ENCODE results near the gene SDK1.

SDK1 gene

GRCh38 chr7:4191525-4191924 lies 890.5 kb downstream of the SDK1 start:
- DNase-seq = no peak

- DNase-seq = no peak
These were observed 894.6 kb downstream of the SDK1 start for GRCh38 chr7:4195660-4196059.

DNA sequence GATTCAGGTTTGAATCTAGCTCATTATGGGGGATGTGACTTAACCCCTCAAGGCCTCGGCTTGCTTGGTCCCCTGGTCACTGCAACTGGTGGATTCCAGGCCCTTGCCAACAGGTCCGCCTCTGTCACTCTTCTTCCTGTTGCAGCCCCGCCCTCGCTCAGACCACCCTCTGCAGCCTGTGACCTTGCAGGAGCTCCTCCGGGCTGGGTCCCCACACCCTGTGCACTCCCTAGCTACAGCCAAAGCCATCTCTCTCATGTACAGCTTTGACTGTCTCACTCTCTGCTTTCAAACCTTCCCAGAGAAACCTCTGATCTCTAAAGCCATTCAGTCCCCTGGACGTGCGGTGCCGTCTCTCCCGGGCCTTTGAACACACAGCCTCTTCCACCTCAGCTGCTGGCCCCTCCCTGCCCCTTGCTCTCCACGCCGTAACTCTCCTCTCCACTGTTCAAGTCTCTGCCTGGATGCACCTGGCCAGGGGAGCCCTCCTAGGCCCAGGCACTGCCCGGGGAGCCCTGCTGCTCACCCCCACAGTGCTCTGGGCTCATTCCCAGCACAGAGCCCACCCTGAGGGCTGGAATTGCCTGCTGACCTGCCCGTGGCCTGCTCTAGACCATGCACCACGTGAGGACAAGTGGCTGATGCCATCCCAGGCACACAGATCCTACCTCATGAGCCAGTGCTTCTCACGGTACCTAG lies 895.2 kb downstream of the SDK1 start:
- DNase-seq = no peak

DNA sequence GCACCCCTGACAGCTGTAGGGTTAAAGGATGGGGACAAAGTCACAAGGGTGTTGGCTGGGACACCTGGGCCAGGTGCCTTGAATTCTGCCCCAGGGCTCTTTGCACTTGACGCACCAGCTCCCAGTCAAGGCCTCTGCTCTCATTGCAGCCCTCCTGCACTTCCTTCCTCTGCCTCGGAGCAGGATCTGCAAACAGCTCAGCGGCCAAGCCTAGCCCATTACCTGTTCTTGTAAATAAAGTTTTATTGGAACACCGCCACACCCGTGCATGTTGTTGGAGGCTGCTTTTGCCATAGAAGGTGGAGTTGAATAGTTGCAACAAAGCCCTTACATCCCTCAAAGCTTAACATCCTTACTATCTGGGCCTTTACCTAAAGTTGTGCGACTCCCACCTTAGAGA lies 897.2 kb downstream of the SDK1 start:
- DNase-seq = no peak

- no peak for DNase-seq
These were observed 899.6 kb downstream of the SDK1 start for GRCh38 chr7:4200546-4201094.

GRCh38 chr7:4201566-4201965 lies 900.5 kb downstream of the SDK1 start:
- no peak for DNase-seq

GRCh38 chr7:4202154-4202736 lies 901.2 kb downstream of the SDK1 start:
- DNase-seq = no peak

DNA sequence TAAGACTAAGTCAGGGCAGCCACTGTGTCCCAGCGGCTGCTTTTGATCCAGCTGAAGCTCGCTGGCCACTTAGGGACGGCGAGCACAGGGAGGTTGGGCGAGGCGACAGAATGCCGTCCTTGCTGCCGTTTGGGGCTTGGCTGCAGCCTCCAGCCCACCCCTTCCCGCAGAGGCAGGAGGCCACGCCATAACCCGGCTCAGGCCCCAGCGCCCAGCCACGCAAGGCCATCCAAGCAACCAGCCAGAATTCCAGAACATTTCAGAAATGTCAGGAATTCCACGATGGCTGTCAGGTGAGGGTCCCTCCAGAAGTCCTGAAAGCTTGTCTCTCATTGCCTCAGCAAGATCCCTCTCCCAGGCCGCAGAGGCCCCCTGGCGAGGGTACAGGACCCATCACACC lies 901.9 kb downstream of the SDK1 start:
- DNase-seq = no peak

DNA sequence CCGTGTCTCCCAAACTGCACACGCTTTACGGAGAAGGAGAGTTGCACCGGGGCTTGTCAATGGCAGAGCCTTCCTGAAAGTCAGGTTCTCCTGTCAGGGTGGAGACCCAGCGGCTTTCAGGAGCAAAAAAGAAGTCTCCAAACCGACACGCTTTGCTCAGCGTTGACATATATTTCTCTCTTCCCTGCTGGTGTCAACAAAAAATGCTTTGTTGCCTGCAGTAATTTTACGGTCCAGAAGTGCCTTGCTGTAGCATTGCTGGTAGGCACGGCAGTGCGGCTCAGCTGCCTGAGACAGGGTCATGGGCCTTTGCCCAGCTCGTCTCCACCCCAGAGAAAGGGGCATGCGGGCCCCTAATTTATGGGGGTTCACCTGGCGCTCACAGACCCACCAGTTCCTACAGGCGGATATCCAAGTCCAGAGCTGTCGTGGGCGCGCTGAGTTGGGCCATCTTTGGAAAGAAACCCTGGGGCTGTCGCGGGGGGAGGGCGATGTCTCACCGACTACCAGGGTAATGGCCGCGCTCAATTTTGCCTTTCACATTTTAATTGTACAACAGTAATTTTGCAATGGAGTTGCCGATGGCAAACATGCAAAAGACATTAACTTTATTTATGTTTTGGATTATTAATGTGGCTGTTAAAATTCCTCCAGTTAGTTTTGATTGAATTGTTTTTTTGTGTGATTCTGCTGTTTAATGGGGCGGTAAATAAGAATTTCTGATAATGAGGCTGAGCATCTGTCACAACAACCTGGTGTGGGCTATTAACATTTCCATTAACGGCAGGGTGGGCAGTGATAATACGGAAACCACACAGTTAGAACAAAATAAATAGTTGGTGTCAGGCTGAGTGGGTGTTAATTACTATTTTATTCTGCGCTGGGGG lies 902.8 kb downstream of the SDK1 start:
- no peak for DNase-seq

DNA sequence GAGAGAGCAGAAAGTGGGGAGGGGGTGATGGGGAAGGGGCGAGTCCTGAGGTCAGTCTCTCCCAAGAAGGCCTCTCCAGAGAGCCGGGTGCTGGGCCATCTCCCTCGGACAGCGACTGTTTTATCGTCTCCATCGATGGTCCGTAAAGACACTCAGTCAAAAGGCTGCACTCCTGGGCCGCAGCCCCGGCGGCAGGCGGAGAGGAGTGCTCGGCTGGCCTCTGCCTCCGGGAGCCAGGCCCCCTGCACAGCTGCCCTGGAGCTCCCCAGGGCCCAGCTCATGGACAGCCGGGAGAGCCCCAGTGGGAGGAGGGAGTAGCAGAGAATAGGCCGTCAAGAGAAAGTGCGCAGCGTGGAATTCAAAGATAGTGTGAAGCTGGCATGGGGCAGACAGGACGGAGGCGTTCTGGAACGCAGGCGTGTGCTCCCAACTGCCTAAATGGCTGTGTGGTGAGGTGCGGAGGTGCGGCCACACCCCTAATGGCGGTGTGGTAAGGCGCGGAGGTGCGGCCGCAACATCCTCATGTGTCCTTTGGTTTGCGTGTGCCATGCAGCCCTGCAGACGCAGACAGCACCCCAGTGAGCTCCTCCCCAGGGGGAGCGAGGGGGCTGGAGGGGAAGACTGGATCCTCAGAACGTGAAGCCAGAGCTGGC lies 903.6 kb downstream of the SDK1 start:
- no peak for DNase-seq

- no peak for DNase-seq
These were observed 904.8 kb downstream of the SDK1 start for GRCh38 chr7:4205828-4206227.

GRCh38 chr7:4207011-4207410 lies 906.0 kb downstream of the SDK1 start:
- no peak for DNase-seq

DNA sequence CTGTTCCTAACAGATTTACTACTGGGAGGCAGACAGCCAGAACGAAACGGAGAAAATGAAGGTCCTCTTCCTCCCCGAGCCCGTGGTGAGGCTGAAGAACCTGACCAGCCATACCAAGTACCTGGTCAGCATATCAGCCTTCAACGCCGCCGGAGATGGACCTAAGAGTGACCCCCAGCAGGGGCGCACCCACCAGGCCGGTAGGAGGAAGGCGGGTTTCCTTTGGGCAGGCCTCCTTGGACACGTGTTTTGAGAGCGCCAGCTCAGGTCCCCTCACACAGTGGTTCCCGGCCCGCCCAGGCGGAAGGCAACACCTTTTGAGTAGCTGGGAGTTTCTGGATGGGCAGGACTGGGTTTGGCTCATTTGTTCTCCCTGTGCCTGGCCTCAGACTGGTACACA lies 907.0 kb downstream of the SDK1 start:
- no peak for DNase-seq

GRCh38 chr7:4208586-4208985 lies 907.5 kb downstream of the SDK1 start:
- DNase-seq = no peak

DNA sequence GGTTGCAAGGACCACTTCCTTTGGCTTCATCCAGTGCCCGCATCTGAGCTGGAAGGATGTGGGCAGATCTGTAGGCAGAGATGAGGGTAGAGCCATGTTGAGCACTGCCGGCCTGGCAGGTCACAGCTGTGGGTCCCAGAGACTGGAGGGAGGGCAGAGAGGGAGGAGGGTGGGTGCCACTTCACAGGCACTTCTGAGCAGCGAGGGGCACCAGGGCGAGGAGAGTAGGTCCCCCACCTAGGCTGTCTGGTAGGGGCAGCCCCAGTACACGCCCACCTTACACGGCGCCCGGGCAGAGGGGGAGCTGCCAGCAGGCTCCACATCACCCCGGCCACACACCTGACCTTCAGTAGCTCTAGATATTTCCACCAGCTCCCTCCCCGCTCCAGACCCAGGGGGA lies 908.1 kb downstream of the SDK1 start:
- DNase-seq = no peak

DNA sequence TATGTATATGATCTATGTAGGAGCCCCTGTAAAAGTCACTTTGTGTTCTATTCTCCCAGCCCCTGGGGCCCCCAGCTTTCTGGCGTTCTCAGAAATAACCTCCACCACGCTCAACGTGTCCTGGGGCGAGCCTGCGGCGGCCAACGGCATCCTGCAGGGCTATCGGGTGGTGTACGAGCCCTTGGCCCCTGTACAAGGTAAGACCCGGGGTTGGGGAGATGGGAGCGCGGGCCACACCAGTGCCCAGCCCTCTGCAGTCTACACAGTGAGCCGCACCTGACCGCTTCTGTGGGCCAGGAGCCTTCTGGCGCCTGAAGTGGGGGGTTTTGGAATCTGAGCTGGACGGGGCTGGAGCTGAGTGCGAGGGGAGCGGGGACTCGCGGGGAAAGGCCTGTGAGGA lies 908.9 kb downstream of the SDK1 start:
- DNase-seq = no peak

DNA sequence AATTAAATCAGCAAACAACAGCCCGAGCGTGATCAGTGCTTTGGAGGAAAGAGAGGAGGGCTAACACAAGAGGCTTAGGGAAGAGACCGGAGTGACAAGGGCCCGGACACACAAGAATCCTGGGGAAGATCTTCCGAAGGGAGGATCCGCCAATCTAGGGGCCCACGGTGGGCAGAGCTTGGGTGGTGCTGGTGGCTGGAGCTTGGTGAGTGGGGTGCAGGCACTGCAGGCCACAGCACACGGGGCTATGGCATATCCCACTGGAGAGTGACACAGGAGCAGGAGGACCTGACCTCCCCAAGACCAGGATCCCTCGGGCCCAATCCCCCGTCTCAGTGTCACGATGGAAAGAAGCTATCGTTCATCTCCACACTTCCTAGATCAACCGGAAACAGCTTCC lies 909.8 kb downstream of the SDK1 start:
- DNase-seq = no peak

- DNase-seq = no peak
These were observed 910.2 kb downstream of the SDK1 start for GRCh38 chr7:4211261-4211660.

DNA sequence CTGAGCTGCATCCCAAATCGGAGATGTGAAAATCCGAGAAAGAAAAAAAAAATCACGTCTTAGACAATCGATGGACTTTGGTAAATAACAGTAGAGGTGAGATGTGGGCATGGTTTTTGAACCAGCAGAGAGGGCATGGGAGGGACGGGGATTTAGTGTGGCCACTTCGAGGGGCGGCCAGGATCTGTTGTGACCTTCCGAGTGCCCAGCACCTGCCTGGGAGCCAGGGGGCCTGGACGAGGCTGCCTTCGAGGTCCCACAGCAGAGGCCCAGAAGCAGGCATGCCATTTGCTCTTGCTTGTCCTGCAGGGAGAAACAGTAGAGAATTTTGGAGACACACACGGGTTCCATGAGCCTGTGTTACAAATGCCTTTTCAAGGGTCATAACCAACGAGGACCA lies 911.3 kb downstream of the SDK1 start:
- DNase-seq = no peak

DNA sequence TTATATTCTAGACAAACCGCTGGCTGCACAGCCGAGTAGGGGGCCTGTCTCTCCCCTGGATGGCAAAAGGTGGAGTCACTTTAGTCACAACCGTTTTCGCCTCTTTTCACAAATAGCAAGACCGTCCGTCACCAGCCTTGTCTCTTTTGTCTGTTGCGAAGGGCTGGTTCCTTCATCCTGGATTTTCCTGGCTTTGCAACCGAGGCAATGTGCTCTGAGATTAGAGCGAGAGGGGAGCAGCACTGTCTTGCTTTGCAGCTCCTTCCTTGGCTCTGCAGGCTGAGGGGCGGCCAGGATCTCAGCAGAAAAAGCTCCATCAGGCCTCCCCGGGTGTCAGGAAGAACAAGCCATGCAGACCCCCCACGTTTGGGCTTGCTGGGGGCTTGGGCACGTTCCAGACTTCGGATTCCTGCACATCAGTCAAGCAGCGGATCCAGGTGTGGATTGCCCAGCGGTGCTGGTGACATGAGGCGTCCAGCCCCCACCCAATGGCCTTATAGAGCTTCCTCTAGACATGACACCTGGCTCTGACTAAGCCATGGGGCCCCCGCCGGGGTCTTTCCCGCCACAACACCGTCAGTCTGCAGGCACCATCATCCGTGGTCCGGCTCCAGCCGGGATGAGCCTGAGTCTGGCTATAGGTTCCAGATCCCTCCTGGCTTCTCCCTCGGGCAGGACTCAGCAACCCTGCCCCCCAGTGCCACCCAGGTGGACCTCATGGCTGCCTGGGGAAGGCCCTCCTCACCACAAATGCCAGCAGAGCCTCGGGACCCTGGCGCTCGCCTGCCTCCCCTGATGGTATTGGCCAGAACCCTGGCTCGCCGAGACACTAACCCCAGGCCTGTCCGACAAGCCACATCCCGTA lies 913.5 kb downstream of the SDK1 start:
- no peak for DNase-seq

DNA sequence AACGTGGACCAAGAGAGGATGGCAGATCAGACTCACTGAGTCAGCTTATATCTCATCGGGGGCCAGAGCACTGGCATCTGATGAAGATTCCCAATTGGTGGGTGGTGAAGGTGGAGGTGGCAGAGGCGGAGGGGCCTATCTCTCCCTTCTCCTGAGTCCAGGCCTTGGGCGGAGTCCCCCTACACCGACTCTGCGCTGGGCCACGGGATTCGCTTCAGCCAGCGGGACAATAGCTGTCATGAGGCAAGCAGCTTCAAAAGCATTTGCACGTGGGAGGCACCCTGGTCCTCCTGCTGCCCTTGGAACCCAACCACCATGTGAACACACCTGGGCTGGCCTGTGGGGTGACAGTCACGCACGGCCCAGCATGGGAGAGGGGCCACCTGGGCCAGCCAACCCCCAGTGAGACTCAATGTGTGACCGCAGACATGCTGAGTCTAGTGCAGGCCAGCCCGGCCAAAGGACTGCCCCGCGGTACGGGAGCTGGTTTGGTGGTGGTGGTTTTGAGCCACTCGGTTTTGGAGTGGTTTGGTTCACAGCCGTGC lies 914.2 kb downstream of the SDK1 start:
- no peak for DNase-seq

DNA sequence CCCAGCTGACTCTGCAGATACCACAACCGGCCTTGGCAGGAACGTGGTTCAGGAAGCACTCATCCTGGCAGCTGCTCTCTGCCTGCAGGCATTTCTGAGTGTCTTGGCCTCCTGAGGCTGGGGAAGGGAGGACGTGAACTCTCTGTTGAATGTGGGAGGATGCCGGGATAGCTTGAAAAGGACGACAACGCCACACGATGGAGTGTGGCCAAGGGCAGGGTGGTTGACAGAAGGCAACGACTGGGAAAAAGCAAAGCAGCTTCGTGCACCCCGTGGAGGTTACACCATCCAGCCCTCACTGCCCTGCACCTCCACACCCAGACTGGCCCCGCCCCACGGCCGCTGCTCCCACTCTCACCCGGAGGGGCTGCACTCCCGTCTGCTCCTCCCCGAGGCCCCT lies 915.0 kb downstream of the SDK1 start:
- DNase-seq = no peak

All from NCI-H2107 (cell line).